Germinal center (tissue), 1 donor: ENCODE measurements around the gene ANAPC2.

Experiments used
- DNase-seq: peaks from one replicate; pipeline ENCODE4 v3.0.0; 2012; ENCODE audit warnings: mixed read lengths, low spot score

ANAPC2 gene

DNA sequence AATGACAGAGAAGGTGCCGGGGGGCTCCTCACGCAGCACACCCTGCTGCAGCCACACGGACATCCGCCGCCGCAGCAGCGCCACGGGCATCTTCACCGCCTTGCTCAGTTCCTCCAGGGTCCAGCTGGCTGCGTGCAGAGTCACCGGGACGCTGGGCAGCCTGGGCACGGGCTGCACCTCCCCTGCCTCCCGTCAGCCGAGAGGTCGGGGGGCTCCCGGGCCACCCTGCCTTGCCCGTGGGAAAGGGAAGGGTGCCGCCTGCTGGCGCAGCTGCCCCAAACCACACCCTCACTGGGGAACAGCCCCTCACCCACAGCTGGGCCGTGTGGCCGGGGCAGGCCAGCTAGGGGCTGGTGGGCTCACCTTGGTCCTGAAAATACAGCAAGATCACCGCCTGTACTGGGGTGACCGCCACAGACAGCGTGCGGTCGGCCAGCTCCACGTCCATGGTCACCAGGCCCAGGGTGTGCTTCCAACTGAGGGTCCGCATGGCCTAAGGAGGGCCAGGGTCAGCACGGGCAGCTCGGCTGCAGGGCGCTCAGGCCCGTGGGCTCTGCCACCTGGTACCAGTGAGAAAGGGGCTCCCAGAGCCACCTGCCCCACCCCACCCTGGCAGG lies 12.9 kb downstream of the ANAPC2 start:
- no peak for DNase-seq

DNA sequence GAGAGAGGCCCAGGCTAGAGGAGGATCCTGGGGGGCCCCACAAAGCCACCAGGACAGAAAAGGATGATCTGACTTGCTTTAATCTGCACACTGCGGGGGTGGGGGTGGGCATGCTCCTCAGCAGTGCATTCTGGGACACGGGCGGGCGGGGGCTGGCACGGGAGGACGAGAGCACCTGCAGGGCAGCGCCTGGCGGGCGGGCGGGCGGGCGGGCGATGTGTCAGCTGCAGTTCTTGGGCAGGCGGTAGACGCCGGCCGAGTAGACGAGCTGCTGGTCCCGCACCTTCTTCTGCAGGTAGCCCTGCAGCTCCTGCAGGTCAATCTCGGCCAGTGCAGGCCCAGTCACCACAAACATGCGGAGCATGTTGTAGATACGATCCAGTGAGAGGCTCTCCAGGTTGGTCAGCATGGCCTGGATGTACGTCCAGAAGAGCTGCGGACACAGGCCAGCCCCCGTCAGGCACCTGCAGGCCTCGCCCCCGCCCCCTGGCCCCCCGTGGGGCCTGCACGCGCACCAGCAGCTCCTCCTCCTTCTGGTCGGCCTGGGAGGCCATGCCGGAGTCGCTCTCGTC lies 13.6 kb downstream of the ANAPC2 start:
- no peak for DNase-seq

DNA sequence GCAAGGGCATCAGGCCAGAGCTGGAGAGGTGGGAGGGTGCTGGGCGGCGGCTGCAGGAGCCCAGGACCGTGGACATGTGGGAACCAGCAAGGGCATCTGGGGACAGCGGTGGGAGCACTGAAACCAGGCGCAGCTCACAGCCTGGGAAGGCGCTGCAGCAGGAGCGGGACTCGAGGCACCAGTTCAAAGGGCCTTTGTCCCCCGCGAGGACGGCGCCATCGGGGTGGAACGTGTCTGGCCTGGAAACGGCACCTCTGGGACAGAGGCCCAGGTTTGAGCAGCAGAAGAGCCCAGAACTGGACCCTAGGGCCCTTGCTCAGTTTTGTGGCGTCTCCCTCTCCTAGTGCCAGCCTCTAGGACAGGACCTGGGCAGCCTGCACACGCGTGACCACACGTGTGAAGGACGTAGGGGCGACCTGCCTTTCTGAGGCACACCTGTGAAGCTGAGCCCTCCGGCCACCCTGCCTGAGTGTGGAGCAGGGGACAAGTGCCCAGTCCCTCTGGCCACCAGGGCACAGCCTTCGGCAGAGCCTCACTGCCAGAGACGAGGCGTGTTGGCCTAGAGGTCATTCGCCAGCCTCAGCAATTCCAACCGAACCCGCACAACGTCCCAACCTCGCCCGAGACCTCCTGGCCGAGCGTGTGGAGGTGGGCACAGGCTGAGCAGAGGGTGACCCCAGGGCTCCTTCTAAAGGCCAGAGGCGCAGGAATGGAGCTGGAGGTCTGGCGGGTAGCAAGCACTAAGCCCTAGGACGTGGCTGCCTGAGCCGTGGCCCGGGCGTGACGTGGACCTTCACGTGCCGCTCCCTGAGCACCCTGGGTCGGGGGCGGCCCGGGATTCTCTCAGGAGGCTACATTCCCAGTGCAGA lies 14.3 kb downstream of the ANAPC2 start:
- DNase-seq = no peak

DNA sequence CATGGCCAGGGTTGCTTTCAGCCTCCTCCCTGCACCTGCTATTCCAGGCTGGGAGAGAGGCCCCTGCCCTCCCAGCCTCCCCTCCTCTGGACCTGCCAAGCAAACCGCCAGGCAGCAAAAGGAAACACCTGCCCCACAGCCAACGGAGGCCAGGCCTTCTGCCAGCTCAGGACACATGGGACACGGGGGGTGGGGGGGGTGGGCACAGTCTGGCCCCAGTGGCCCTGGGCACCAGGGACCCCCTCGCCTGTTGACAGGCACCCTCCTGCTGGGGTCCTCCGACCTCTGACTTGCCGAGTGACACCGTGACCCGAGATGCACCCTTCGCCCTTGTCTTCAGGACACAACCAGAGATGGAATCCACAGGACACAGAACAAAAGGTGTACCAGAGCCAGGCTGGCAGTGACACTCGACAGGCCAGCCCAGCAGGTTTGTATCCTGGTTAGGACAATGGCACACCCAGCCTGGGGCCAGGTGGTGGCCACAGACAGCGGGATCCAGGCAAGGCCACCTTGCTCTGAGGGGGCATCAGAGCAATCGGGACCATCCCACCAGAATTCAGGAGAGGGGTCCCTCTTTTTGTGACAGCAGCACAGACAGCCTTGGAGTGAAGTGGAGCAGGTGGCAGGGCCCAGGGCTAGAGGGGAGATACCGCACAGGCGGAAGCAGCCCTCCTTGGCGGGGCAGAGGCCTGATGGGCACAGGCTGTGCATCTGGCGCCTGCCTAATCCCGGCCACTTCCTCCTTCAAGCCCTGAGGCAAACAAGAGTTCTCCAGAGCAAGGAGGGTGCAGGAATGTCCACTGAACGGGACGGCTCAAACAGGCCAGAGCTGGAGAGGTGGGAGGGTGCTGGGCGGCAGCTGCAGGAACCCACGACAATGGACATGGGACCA lies 15.2 kb downstream of the ANAPC2 start:
- no peak for DNase-seq

DNA sequence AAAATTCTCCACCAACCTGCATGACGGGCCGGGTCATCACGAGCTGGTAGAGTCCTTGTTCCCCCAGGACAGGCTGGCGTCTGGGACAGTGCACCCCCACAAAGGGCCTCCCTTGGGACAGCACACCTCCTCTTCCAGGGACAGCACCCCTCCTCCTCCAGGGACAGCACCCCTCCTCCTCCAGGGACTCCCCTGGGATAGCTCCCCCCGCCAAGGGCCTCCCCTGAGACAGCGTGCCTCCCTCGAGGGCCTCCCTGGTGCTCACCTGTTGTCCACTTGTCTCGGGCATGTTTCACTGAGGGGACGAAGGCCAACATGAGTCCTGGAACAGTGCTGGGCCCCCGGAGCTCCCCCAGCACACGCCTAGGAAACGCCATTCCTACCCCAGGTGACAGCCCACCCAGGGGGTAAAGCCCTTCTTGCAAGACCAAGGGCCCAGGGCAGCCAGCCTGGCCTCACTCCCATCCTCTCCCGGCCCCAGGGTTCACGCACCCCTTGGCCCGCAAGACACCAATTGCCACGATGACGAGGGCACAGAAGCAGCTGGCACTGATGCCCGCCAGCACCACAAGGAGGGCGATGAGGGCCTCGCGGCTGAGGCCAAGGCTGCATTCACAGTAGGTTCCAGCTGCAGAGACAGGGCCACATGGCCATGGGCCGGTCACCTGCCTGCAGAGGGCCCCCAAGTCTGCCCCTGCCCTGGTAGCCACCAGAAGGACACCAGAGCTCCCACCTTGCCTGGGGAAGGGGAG lies 17.0 kb downstream of the ANAPC2 start:
- no peak for DNase-seq

DNA sequence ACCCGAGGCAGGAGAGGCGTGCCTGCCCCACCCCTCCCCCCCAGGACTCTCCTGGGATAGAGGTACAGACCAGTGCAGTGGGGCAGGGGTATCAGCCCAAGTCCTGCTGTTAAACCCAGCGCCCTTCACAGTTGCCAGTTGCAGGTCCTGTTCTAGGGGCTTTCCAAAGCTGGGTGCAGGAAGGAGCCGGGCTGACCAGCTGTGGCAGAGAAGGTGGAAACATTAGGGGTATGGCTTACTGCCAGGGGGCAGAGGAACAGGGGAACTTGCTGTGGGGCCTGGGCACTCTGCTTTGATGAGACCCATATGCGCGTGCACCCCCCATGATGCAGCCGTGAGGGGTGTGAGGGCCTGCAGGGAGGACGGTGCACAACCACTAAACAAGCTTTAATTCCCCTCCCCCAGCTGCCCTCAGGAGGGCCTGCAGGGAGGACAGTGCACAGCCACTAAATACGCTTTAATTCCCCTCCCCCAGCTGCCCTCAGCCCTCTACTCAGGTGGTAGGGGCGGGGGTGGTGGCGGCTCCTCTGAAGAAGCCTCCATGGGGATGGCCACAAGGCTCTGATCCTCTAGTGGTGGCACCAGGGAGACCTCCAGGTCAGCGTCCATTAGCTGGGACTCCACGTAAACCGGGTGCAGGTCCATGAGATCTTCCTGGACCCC lies 17.7 kb downstream of the ANAPC2 start:
- no peak for DNase-seq

DNA sequence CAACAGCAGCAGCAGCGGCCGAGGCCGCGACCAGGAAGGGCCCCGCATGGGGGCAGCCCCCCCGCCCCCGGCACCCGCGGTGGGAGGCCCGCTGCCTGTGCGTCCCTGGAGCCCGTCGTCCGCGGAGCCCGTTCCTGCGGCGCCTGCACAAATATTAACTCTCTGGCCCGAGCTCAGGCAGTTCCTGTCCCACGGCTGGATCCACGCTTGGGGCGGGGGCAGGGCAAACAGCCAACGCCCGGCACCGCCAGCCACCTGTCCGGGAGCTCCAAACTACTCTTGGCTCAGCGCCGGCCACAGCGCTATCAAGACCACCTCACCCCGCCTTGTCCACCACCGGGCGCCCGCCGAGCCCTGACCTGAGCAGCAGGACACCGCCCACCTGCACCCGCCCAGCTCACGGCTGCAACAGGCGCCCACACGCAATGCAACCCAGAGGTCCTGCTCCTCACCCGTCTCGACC lies 18.4 kb downstream of the ANAPC2 start, which contains the start of gene LRRC26:
Gene LRRC26, minus strand, starts transcription at position 156 of the 463 bp plus-strand sequence. Its CDS starts 108 bp downstream, at position 48.
- DNase-seq = no peak

DNA sequence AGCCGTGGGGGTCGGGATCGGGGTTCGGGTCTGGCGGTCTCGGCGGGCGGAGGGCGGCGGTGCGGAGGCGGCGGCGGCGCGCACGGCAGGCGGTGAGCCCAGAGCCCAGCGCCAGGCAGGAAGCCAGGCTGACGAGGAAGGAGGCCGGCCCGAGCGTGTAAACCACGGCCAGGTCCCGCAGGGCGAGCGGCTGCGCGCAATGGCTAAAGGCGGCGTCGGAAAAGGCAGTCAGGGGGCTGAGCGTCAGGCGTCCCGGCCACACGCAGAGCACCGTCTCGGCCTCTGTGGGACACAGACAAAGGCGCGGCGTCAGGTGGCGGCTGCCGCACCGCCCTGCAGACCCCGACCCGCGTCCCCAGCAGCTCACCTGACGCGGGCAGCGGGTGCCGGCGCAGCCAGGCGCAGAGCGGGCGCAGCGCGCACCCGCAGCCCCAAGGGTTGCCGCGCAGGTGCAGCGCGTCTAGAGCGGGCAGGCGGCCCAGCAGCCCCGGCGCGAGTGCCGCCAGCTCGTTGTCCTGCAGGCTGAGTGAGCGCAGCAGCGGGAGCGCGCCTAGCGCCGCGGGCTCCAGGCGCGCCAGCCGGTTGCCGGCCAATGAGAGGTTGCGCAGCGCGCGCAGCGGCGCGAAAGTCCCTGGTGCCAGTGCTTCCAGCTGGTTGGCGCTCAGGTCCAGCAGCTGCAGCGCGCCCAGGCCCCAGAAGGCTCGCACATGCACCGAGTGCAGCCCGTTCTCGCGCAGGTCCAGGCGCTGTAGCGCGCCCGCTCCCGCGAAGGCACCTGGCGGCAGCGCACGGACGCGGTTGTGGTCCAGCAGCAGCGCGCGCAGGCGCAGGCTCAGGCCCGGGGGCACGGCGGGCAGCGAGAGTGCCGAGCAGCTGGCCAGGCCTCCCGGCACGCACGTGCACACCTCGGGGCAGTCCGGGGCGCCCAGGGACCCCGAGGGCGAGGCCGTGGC lies 19.2 kb downstream of the ANAPC2 start:
- DNase-seq = peak; percentile 48

DNA sequence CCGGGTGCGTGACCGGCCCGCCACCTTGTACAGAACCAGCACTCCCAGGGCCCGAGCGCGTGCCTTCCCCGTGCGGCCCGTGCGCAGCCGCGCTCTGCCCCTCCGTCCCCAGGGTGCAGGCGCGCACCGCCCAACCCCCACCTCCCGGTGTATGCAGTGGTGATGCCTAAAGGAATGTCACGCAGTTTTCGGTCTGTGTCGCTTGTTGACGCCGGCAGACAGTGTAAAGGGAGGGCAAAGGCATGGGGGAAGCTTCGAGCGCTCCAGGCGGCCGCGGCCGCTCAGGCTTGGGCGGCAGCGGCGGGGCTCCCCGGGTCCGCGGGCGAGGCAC lies 19.8 kb downstream of the ANAPC2 start:
- DNase-seq = no peak

DNA sequence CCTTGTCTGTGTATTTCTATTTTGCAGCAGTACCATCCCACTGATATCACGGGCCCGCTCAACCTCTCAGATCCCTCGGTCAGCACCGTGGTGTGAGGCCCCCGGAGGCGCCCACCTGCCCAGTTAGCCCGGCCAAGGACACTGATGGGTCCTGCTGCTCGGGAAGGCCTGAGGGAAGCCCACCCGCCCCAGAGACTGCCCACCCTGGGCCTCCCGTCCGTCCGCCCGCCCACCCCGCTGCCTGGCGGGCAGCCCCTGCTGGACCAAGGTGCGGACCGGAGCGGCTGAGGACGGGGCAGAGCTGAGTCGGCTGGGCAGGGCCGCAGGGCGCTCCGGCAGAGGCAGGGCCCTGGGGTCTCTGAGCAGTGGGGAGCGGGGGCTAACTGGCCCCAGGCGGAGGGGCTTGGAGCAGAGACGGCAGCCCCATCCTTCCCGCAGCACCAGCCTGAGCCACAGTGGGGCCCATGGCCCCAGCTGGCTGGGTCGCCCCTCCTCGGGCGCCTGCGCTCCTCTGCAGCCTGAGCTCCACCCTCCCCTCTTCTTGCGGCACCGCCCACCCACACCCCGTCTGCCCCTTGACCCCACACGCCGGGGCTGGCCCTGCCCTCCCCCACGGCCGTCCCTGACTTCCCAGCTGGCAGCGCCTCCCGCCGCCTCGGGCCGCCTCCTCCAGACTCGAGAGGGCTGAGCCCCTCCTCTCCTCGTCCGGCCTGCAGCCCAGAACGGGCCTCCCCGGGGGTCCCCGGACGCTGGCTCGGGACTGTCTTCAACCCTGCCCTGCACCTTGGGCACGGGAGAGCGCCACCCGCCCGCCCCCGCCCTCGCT lies 20.4 kb downstream of the ANAPC2 start:
- DNase-seq = no peak

DNA sequence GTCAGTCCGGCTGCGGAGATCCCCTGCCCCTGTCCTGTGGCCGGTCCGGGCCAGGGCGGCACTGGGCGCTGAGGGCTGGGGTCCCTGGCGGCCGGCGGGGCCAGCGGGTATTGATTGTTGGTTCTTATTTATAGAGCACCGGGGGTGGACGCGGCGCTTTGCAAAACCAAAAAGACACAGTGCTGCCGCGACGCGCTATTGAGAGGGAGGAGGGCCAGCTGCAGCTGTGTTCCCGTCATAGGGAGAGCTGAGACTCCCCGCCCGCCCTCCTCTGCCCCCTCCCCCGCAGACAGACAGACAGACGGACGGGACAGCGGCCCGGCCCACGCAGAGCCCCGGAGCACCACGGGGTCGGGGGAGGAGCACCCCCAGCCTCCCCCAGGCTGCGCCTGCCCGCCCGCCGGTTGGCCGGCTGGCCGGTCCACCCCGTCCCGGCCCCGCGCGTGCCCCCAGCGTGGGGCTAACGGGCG lies 21.0 kb downstream of the ANAPC2 start:
- no peak for DNase-seq

DNA sequence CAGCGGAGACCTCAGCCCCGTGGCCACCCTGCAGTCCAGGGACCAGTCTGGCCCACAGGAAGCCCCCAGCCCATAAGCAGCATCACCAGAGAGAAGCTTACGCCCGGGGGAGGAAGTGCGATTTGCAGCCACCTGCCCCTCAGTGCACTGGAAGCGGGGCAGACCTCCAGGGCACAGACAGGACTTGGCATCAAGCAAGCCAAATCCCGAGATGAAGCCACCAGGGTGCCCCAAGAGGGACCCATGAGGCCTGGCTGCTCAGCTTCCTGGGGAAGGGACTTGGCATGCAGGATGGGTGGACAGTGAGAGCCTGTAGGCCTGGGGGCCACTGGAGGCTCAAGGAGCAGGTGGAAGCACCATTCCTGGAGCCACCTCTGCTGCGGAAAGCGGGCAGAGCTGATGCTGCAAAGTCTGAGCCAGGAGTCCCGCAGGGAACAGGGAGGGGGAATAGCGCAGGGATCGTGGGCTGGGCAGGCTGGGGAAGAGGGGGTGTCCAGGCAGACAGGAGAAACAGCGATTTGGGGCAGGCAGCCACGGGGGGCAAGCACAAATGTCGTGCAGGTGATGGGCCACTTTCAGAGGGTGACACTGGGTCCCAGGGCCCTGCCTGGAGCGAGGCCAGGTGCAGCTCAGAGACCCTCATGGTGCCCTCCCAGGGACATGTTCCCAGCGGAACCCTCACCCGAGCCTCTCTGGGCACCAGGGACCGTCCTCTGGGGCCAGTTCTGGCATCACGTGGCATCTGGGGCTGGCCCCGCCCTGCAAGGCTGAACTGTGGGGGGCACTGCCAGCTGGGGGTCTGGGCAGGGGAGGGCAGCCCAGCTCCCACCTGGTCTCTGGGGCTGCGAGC lies 21.8 kb downstream of the ANAPC2 start:
- no peak for DNase-seq

DNA sequence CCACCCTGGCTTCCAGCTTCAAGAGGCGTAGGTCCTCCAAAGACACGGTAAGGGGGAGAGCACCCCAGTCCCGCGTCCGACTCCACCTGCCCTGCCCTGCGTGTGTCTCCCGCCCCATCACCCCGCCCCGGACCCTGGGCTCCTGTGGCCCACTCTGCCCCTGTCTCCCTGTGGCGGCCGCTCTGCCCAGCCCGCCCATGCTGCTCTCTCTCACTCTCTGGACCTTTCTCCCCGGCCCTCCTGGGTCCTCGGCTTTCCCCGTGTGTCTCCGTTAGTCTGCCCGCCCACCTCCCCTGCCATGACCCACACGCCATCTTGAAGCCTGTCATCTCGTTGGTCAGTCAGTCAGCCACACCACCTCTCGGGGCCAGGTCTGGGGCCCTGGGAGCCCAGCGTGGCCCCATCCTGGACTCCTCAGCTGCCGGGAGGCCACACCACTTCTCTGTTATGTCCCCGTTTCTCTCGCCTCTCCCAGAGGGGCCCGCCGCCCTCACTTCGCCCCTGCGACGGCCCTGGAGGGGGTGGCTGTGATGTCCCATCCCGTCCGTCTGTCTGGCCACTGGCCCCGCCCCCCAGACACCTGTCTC lies 23.0 kb downstream of the ANAPC2 start:
- no peak for DNase-seq

DNA sequence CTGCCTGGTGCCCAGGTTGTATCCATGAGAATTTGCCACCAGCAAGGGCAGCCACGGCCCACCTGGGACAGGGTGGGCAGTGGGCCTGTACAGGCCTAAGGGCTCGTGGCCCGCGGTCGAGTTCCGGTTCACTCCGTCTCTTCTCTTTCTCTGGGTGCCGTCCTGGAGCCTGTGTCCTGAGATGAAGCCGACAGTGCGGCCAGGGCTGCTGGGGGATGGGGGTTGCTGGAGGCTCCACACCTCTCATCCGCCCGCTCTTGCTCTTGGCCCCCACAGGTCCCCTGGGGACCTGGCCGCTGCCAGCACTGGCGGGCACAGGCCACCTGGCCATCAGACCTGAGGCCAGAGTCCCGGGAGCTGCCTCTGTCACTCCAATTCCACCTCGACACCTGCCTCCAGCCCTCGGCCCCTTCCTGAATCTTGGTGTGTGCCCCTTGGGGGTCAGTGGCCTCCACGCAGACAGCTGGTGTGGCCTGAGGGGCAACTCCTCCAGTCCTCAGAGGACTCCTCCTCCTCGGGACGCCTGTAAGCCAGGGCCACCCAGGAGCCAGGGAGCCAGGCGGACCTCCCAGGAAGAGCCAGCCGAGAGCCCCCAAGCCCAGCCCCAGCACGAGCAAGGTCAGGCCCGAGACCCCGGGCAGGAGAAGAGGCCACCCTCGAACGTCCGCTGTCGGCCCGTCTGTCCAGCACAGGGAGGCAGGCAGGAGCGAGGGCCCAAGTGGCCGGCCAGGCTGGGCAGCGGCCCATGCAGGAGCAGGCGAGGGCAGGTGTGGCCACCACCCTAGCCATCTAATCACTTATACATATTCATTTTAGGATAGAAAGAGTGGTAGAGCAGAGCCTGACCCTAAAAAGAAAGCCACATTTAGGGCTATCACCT lies 23.8 kb downstream of the ANAPC2 start:
- no peak for DNase-seq

DNA sequence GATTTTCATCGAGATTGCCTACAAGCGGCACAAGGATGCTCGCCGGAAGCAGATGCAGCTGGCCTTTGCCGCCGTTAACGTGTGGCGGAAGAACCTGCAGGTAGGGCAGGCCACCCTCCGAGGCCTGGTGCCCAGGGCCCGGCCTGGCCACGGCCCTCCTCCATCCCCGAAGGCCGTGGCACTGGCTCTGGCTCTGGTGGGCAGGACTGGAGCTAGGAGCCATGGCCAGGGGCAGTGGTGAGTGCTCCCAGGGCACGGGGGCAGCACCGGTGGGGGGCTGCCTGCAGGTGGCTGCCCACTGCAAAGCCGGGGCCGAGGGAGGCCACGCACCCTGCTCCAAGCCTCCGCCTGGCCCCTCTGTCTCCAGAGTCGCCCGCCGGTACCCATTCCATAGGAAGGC lies 24.6 kb downstream of the ANAPC2 start:
- no peak for DNase-seq

DNA sequence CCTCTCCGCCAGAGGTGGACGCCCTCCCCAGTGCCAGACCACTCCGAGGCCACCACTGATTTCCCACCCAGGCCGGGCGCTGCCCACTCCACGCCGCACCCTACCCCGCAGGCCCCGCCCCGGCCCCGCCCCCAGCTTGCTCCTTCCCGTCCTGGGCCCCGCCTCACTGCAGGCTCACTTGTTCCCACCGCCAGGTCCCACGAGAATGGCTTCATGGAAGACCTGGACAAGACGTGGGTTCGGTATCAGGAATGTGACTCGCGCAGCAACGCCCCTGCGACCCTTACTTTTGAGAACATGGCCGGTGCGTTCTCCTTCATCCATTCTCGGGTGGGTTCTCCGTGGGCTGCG lies 25.0 kb downstream of the ANAPC2 start:
- no peak for DNase-seq
